ENCODE results near the gene RABGAP1L.

Gene RABGAP1L

GRCh38 chr1:174968750-174969244, 809.5 kb downstream of the RABGAP1L start:
- Histone ChIP-seq H3K27me3 (replicated peaks; ENCODE audit: control insufficient read depth, insufficient read depth, low read length) (no peaks in the 10 kb centered on the region), H3K4me3 (replicated peaks; ENCODE audit: low read depth, low read length) (no peak overlapping the region), H3K36me3 (ENCODE audit: control insufficient read depth, insufficient read depth, low read length) (no peaks in the 10 kb centered on the region; the same call in 1 of the 2 replicates)
- DNase-seq (ENCODE audit: extremely low read depth, insufficient read length): peak; percentile 65
- TF ChIP-seq, protein P1, sequence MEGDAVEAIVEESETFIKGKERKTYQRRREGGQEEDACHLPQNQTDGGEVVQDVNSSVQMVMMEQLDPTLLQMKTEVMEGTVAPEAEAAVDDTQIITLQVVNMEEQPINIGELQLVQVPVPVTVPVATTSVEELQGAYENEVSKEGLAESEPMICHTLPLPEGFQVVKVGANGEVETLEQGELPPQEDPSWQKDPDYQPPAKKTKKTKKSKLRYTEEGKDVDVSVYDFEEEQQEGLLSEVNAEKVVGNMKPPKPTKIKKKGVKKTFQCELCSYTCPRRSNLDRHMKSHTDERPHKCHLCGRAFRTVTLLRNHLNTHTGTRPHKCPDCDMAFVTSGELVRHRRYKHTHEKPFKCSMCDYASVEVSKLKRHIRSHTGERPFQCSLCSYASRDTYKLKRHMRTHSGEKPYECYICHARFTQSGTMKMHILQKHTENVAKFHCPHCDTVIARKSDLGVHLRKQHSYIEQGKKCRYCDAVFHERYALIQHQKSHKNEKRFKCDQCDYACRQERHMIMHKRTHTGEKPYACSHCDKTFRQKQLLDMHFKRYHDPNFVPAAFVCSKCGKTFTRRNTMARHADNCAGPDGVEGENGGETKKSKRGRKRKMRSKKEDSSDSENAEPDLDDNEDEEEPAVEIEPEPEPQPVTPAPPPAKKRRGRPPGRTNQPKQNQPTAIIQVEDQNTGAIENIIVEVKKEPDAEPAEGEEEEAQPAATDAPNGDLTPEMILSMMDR (IDR thresholded peaks at IDR 0.05; ENCODE audit: insufficient read depth, low read length, poor library complexity, severe bottlenecking): no peak

DNA sequence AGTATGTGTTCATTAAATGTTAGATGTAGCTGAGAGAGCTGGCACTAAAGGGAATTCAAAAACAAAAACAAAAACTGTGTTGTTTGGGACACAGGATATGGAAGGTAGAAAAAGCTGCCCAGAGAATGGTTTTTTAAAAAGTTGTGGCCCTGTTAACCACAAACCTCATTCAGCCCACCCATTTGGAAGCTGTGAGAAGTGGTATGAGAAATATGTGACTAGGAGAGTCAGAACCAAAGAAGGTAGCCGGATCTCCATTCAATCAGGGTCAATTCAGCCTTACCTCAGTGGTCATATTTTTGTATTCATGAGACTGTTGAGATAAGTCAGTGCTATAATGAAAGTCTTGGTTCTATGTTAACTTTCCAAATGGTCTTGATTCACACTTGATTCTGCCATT, 810.7 kb downstream of the RABGAP1L start:
- TF ChIP-seq, protein P1 (IDR thresholded peaks at IDR 0.05; ENCODE audit: insufficient read depth, low read length, poor library complexity, severe bottlenecking): no peak
- Histone ChIP-seq H3K36me3 (ENCODE audit: control insufficient read depth, insufficient read depth, low read length) (no peaks in the 10 kb centered on the region; the same call in 1 of the 2 replicates), H3K4me3 (replicated peaks; ENCODE audit: low read depth, low read length) (no peak overlapping the region), H3K27me3 (replicated peaks; ENCODE audit: control insufficient read depth, insufficient read depth, low read length) (no peaks in the 10 kb centered on the region)
- DNase-seq (ENCODE audit: extremely low read depth, insufficient read length): peak; percentile 35

DNA sequence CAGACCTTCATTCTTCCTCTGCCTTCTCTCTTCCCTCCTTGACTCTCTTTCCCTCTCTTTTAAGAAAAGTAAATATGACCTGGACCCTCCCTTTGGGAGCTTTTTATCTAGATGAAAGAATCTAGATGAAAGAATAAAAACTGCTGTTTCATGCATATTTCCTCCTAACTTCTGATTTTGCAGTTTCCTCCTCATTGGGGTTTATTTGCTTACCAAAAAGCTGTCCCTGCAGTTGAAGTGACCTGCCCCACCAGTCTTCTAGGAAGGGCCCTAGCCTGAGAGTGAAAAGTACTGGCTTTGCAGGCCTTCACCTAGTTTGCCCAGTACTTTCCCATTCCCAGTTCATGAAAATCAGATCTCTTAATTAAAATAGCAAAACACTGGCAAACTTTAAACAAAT, 812.1 kb downstream of the RABGAP1L start:
- DNase-seq (ENCODE audit: extremely low read depth, insufficient read length): no peak
- no peaks in the 10 kb centered on the region for H3K27me3 ChIP-seq (replicated peaks; ENCODE audit: control insufficient read depth, insufficient read depth, low read length)
- TF ChIP-seq, protein P1 (IDR thresholded peaks at IDR 0.05; ENCODE audit: insufficient read depth, low read length, poor library complexity, severe bottlenecking): no peak
- peaks cover 1% of the 10 kb centered on the region for H3K36me3 ChIP-seq (ENCODE audit: control insufficient read depth, insufficient read depth, low read length)
- no peak overlapping the region for H3K4me3 ChIP-seq (replicated peaks; ENCODE audit: low read depth, low read length)

DNA sequence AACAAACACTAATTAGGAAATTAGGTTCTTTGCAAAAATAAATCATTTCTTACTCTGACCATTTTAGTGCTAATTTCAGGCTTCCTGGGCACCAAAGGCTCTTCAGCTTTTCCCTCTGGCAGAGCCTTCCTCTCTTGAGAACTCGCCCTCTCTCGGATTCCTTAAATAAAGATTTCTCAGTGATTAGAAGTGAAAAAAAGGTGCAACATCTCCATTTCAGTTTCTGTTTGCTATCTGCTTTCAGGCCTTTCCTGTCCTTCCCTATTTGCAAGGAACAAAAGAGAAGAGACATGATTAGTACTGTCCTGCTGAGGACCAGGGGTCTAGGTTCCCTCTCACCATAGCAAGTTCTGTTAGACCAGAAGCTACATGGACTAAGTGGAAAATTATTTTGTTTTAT, 812.6 kb downstream of the RABGAP1L start:
- peaks cover 1% of the 10 kb centered on the region for H3K36me3 ChIP-seq (ENCODE audit: control insufficient read depth, insufficient read depth, low read length)
- no peaks in the 10 kb centered on the region for H3K27me3 ChIP-seq (replicated peaks; ENCODE audit: control insufficient read depth, insufficient read depth, low read length)
- DNase-seq (ENCODE audit: extremely low read depth, insufficient read length): no peak
- no peak overlapping the region for H3K4me3 ChIP-seq (replicated peaks; ENCODE audit: low read depth, low read length)
- TF ChIP-seq, protein P1 (IDR thresholded peaks at IDR 0.05; ENCODE audit: insufficient read depth, low read length, poor library complexity, severe bottlenecking): no peak

DNA sequence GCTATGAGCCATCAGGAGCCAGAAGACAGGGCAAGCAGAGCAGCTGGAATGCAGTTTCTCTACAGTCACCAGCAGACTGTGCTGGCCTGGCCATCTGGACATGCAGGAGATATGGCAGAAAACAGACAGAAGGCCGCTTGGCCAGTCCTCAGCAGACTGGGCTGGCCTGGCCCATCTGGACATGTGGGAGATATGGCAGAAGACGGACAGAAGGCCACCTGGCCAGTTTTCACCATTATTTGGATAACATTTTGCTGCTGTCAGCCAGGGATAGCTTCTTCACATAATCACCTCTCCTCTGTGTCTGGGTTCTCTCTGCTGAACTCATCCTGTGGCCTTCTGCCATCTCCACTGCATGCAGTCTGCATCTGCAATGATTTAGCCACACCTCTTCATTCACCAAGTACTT, 815.4 kb downstream of the RABGAP1L start:
- TF ChIP-seq, protein P1 (IDR thresholded peaks at IDR 0.05; ENCODE audit: insufficient read depth, low read length, poor library complexity, severe bottlenecking): no peak
- H3K4me3 ChIP-seq (replicated peaks; ENCODE audit: low read depth, low read length): no peak overlapping the region
- H3K27me3 ChIP-seq (replicated peaks; ENCODE audit: control insufficient read depth, insufficient read depth, low read length): no peaks in the 10 kb centered on the region
- no peak for DNase-seq (ENCODE audit: extremely low read depth, insufficient read length)
- H3K36me3 ChIP-seq (ENCODE audit: control insufficient read depth, insufficient read depth, low read length): peaks cover 3% of the 10 kb centered on the region

DNA sequence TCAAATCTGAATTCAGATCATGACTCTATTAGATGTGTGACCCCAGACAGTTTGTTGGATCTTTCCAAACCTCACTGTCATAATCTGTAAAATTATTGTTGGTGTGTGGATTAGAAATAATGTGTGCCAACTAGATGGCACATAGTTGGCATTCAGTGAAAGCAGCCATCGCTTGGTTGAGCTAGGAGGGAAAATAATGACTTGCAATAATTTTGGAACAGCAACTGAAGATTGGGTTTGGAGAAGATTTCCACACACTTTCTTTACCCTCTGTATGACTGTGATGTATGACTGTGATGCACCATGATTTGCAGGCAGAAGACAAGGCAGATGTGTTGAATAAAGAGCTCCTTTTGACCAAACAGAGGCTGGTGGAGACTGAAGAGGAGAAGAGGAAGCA, 816.4 kb downstream of the RABGAP1L start:
- TF ChIP-seq, protein P1 (IDR thresholded peaks at IDR 0.05; ENCODE audit: insufficient read depth, low read length, poor library complexity, severe bottlenecking): no peak
- no peaks in the 10 kb centered on the region for H3K27me3 ChIP-seq (replicated peaks; ENCODE audit: control insufficient read depth, insufficient read depth, low read length)
- H3K36me3 ChIP-seq (ENCODE audit: control insufficient read depth, insufficient read depth, low read length): peaks cover 5% of the 10 kb centered on the region
- no peak overlapping the region for H3K4me3 ChIP-seq (replicated peaks; ENCODE audit: low read depth, low read length)
- no peak for DNase-seq (ENCODE audit: extremely low read depth, insufficient read length)

Measured in GM06990 (cell line).